Testis (tissue), 2 donors: ENCODE results near the gene RAB4B.

ENCODE experiments used
- CTCF ChIP-seq, 3 experiments: fragments of 450-650 bp in 2 of 3; fragments of 200-600 bp in 1 of 3; sonication (generic) in 1 of 3; IDR thresholded peaks; one replicate each; pipeline ENCODE4 v1.5.1; 2016 to 2019; ENCODE audit warnings: antibody characterized with exemption in 3 of 3, mild to moderate bottlenecking in 2 of 3, moderate library complexity in 1 of 3
- POLR2A ChIP-seq: fragments of 450-650 bp; IDR thresholded peaks from one replicate; pipeline ENCODE4 v1.6.1; 2017; ENCODE audit warnings: antibody characterized with exemption, mild to moderate bottlenecking, moderate library complexity

GRCh38 chr19:40836754-40837429 is 58.8 kb downstream of the RAB4B start:
- TF ChIP-seq CTCF (IDR thresholded peaks at IDR 0.05) (no peak), POLR2A (no peak)
